GM12864 (cell line): ENCODE results near the gene EEFSEC.

Experiments used
- DNase-seq: peaks from one replicate; pipeline ENCODE4 v3.0.0-alpha.2; 2011; ENCODE audit warnings: low read depth
- H3K4me3 ChIP-seq: 2 replicates; pipeline ENCODE4 v1.5.1; 2011; ENCODE audit warnings: mild to moderate bottlenecking, low read depth, low read length, control low read depth
- TF ChIP-seq, protein P1 (sequence below): IDR thresholded peaks from 2 replicates; pipeline ENCODE4 v1.5.1; 2011; ENCODE audit warnings: low read depth, mild to moderate bottlenecking, moderate library complexity, low read length, control low read depth, inconsistent platforms; ENCODE audit errors: missing control alignments

EEFSEC gene

DNA sequence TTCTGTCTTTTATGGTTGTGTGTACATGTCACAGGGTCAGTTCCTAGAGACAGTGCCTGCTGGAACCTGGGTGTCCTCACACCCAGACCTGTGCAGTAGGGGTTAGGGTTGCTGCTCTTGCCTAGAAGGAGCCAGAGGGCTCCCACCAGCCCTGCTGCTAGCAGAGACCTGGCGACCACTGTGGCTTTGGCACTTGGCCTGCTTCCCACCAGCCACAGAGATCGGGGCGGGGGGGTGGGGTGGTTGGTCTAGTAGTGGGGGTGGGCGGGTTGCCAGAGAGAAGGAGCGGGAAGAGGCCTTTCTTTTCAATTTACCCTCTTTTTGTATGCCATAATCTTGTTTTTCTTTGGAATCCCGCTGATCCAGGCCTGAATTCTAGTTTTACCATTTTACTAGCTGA lies 29.4 kb downstream of the EEFSEC start:
- H3K4me3 ChIP-seq = no peak overlapping the region
- TF ChIP-seq, protein P1, sequence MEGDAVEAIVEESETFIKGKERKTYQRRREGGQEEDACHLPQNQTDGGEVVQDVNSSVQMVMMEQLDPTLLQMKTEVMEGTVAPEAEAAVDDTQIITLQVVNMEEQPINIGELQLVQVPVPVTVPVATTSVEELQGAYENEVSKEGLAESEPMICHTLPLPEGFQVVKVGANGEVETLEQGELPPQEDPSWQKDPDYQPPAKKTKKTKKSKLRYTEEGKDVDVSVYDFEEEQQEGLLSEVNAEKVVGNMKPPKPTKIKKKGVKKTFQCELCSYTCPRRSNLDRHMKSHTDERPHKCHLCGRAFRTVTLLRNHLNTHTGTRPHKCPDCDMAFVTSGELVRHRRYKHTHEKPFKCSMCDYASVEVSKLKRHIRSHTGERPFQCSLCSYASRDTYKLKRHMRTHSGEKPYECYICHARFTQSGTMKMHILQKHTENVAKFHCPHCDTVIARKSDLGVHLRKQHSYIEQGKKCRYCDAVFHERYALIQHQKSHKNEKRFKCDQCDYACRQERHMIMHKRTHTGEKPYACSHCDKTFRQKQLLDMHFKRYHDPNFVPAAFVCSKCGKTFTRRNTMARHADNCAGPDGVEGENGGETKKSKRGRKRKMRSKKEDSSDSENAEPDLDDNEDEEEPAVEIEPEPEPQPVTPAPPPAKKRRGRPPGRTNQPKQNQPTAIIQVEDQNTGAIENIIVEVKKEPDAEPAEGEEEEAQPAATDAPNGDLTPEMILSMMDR = no peak
- DNase-seq = no peak

- TF ChIP-seq, protein P1 = no peak
- DNase-seq = no peak
- H3K4me3 ChIP-seq = no peak overlapping the region
These were observed 32.6 kb downstream of the EEFSEC start for GRCh38 chr3:128185630-128186447.

- TF ChIP-seq, protein P1 = no peak
- no peak overlapping the region for H3K4me3 ChIP-seq
- no peak for DNase-seq
These were observed 34.2 kb downstream of the EEFSEC start for GRCh38 chr3:128187495-128187894.

GRCh38 chr3:128188326-128188725 lies 35.0 kb downstream of the EEFSEC start:
- TF ChIP-seq, protein P1 = no peak
- no peak for DNase-seq
- no peak overlapping the region for H3K4me3 ChIP-seq

- TF ChIP-seq, protein P1 = no peak
- DNase-seq = no peak
- H3K4me3 ChIP-seq = no peak overlapping the region
These were observed 35.7 kb downstream of the EEFSEC start for GRCh38 chr3:128188956-128189355.

DNA sequence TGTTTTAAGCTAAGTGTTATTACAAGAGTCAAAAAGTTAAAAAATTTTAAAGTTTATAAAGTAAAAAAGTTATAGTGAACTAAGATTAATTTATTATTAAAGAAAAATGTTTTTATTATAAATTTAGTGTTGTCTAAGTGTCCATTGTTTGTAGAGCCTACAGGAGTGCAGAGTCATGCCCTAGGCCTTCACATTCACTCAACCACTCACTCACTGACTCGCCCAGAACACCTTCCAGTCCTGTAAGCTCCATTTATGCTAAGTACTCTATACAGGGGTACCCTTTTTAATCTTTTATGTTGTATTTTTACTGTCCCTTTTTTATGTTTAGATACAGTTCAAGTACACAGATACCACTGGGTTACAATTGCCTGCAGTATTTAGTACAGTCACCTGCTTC lies 37.2 kb downstream of the EEFSEC start:
- DNase-seq = no peak
- no peak overlapping the region for H3K4me3 ChIP-seq
- TF ChIP-seq, protein P1 = no peak

DNA sequence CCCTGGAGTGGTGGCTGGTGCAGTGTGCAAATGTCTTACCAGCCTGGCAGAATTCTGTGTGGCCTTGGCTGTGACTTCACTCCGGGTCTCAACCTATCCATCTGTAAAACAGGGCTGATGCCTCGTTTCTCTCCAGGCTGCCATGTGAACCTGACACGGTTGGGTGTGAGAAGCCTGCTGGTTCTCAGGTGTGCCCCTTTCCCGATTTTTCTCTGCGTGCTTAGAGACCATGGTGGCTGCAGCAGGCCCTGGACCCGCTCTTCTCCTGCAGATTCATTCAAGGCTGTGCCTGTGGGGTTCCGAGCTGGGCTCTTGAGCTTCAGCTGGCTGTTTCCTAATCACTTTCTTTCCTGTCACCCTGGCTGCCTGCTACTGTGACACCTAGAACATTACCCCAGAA lies 38.9 kb downstream of the EEFSEC start:
- no peak overlapping the region for H3K4me3 ChIP-seq
- TF ChIP-seq, protein P1 = no peak
- no peak for DNase-seq
